ENCODE results near the gene ENKUR. TPM values are rescaled to one million over a fixed set of nuclear protein-coding genes. Genes with fewer than 3 reads are reported as not detected.

The ENKUR gene
- total RNA-seq, 1 experiment from 2014 or later, result 0.17 TPM

DNA sequence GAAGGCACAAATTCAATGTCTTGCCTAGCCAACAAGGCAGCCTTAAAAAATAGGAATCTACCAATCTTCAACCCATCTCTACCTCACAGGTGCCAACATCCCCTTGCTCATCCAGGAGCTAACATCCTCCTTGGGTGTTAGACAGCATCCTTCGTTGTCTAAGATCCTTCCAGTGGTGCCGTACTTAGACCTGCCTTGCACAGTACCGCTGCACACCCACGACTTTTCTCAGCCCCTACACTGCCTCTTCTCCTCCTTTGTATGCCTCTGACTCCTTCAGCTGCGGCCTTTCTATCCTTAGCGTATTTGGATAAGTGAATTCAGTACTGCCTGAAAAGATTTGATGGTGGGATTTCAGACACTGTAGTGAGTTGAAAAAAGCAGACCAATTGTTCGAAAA, 47.6 kb downstream of the ENKUR start:
- H3K9me3 ChIP-seq (ENCODE audit: low read depth, low read length, poor library complexity, severe bottlenecking), result no peaks in the 10 kb centered on the region
- POLR2A ChIA-PET (ENCODE audit: low non-redundant PET), result no interaction called here
- H3K4me3 ChIP-seq (ENCODE audit: low read depth, low read length, poor library complexity, severe bottlenecking), result no peak overlapping the region
- no peaks in the 10 kb centered on the region for H3K27me3 ChIP-seq (replicated peaks; ENCODE audit: insufficient read depth, low read depth, low read length, poor library complexity)
- H3K4me1 ChIP-seq (ENCODE audit: insufficient read depth, low read length, poor library complexity, severe bottlenecking), result no peaks in the 10 kb centered on the region
- H3K27ac ChIP-seq (ENCODE audit: low read depth, low read length, poor library complexity, severe bottlenecking), result no peak overlapping the region
- CTCF ChIA-PET, result no interaction called here
- no peaks in the 10 kb centered on the region for H3K36me3 ChIP-seq (ENCODE audit: insufficient read depth, low read length, poor library complexity, severe bottlenecking)
- no TSS peak for BruUV-seq (replicated peaks)
- DNase-seq (ENCODE audit: low spot score), result no peak
- no peak for TF ChIP-seq EZH2 (IDR thresholded peaks at IDR 0.05; ENCODE audit: borderline replicate concordance, low read depth, low read length, poor library complexity, severe bottlenecking)
- TF ChIP-seq, protein P1, sequence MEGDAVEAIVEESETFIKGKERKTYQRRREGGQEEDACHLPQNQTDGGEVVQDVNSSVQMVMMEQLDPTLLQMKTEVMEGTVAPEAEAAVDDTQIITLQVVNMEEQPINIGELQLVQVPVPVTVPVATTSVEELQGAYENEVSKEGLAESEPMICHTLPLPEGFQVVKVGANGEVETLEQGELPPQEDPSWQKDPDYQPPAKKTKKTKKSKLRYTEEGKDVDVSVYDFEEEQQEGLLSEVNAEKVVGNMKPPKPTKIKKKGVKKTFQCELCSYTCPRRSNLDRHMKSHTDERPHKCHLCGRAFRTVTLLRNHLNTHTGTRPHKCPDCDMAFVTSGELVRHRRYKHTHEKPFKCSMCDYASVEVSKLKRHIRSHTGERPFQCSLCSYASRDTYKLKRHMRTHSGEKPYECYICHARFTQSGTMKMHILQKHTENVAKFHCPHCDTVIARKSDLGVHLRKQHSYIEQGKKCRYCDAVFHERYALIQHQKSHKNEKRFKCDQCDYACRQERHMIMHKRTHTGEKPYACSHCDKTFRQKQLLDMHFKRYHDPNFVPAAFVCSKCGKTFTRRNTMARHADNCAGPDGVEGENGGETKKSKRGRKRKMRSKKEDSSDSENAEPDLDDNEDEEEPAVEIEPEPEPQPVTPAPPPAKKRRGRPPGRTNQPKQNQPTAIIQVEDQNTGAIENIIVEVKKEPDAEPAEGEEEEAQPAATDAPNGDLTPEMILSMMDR (conservative IDR thresholded peaks at IDR 0.05; ENCODE audit: low read depth, low read length), result no peak
- intact Hi-C loops (cut with micrococcal nuclease; ENCODE audit: unreplicated experiment), result no loop called here

DNA sequence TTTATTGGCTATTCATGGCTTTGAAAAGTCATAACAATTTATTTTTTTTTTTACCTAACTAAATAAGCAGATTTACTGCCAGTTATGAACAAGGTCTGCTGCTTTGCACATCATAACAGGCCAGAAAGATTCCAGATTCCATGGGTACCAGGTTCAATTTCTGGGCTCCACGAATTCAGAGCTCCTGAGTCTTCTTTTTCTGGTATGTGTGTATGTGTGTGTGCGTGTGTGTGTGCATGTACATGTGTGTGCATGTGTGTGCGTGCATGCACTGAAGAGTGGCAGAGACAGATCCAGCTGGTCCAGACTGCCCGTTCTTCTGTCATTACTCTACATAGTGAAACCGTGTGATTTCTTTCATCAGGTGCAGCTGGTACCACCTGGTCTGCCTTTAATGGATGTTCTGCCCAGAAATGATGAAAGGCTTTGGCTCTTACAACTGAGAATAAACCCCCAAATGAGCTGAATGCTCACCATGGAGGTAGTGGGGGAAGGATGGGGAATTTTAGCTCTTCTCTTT, 48.9 kb downstream of the ENKUR start:
- intact Hi-C loops (cut with micrococcal nuclease; ENCODE audit: unreplicated experiment), result no loop called here
- CTCF ChIA-PET, result no interaction called here
- no peak for DNase-seq (ENCODE audit: low spot score)
- Histone ChIP-seq H3K4me3 (ENCODE audit: low read depth, low read length, poor library complexity, severe bottlenecking) (no peak overlapping the region), H3K27me3 (replicated peaks; ENCODE audit: insufficient read depth, low read depth, low read length, poor library complexity) (no peaks in the 10 kb centered on the region), H3K27ac (ENCODE audit: low read depth, low read length, poor library complexity, severe bottlenecking) (no peak overlapping the region), H3K36me3 (ENCODE audit: insufficient read depth, low read length, poor library complexity, severe bottlenecking) (no peaks in the 10 kb centered on the region), H3K9me3 (ENCODE audit: low read depth, low read length, poor library complexity, severe bottlenecking) (no peaks in the 10 kb centered on the region), H3K4me1 (ENCODE audit: insufficient read depth, low read length, poor library complexity, severe bottlenecking) (no peaks in the 10 kb centered on the region)
- TF ChIP-seq, protein P1 (conservative IDR thresholded peaks at IDR 0.05; ENCODE audit: low read depth, low read length), result no peak
- no peak for TF ChIP-seq EZH2 (IDR thresholded peaks at IDR 0.05; ENCODE audit: borderline replicate concordance, low read depth, low read length, poor library complexity, severe bottlenecking)
- POLR2A ChIA-PET (ENCODE audit: low non-redundant PET), result no interaction called here
- BruUV-seq (replicated peaks), result no TSS peak

DNA sequence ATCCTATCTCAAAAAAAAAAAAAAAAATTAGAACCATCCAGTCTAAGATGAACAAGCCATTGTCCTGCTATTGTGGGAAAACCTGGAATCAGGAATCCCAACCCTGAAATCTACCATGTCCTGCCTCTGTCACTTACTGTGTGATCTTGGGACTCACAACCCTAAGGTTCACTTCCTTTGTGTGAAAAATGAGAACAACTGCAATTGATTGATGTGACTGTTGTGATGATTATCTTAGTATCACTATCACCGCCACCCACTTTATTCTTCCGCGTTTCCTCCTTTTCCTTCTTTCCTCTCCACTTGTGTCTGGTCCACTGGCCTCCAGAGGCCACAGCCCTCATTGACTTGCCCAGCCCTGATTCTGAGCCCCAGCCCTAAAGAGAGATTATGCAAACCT, 50.9 kb downstream of the ENKUR start:
- BruUV-seq (replicated peaks), result no TSS peak
- intact Hi-C loops (cut with micrococcal nuclease; ENCODE audit: unreplicated experiment), result no loop called here
- POLR2A ChIA-PET (ENCODE audit: low non-redundant PET), result no interaction called here
- Histone ChIP-seq H3K9me3 (ENCODE audit: low read depth, low read length, poor library complexity, severe bottlenecking) (no peaks in the 10 kb centered on the region), H3K4me3 (ENCODE audit: low read depth, low read length, poor library complexity, severe bottlenecking) (no peak overlapping the region), H3K36me3 (ENCODE audit: insufficient read depth, low read length, poor library complexity, severe bottlenecking) (no peaks in the 10 kb centered on the region), H3K27me3 (replicated peaks; ENCODE audit: insufficient read depth, low read depth, low read length, poor library complexity) (no peaks in the 10 kb centered on the region), H3K4me1 (ENCODE audit: insufficient read depth, low read length, poor library complexity, severe bottlenecking) (no peaks in the 10 kb centered on the region), H3K27ac (ENCODE audit: low read depth, low read length, poor library complexity, severe bottlenecking) (no peak overlapping the region)
- TF ChIP-seq, protein P1 (conservative IDR thresholded peaks at IDR 0.05; ENCODE audit: low read depth, low read length), result no peak
- TF ChIP-seq EZH2 (IDR thresholded peaks at IDR 0.05; ENCODE audit: borderline replicate concordance, low read depth, low read length, poor library complexity, severe bottlenecking), result no peak
- DNase-seq (ENCODE audit: low spot score), result no peak
- CTCF ChIA-PET, result no interaction called here

Measured in A673 (cell line).